HG02870 (cell line): ENCODE measurements around the gene TMEM11.
"Not testable (repeated sequence)": the region's sequence is repeated elsewhere in the genome, so short reads cannot be mapped to it uniquely, and the experiment has no call there.

Source experiments
- ATAC-seq: cut with Tn5 transposase; IDR thresholded peaks from one replicate; pipeline ENCODE4 v1.9.1; 2021; ENCODE audit warnings: mild to moderate bottlenecking, moderate library complexity; ENCODE audit not compliant: unreplicated experiment

The TMEM11 gene

DNA sequence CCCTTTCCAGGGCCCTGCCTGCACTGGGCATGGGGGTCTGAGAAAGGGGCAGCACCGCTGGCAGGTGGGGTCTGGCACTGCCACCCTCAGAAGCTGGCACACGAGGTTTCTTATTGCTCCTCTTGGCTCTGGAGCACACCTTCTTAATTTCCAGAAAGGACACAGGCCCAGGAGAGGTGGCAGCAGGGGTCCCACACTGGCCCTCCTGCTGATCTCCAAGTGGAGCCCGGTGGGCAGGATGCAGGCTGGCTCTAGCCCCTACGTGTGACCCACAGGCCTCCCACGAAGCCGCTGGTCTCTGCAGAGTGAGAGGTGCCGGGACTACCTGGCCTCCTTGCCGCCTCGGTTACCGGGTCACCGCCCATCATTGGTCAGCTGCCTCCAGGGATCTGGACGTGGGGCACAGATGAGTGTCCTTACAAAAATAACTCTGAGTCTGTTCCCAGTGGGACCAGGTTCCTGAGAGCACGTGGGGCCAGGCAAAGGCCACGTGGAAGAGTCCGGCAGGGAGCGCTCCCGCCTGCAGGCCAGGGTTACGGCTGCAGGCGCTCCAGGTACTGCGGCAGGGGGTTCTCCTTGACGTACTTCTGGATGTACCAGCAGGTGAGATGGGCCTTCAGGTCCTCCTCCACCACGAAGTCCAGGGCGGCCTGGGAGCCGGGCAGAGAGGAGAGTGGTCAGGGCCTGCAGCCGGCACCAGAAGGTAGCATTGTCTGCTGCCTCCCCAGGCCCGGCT, 29.0 kb upstream of the TMEM11 start:
- ATAC-seq: no peak

DNA sequence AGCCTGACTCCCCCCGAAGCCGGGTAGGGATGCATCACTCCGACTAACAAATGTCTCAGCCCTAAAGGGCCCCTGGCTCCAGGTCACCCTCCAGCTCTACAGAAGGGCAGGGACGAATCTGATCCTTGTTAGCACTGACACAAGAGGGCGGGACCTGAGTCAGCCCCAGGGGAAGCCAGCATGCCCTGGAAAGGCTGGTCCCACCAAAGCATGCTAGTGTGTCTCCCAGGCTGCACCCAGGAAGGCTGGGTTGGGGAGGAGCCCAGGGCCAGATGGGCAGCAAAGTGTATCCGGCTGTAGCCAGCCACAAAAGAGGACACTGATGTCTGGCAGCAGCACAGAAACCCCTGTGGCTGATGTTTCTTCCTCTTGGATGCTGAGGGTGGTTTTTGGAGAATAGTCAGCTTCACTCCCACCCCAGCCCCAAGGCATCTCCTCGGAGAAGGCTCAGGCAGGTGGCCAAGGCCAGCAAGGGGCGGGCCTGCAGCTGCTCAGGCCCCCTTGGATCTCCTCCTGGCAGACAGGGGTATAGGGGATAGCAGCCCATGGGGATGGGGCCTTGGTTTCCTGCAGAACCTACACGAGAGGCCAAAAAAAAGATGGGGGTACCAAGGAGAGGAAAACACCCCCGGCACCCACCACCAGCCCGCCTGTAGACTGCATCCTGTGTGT, 28.2 kb upstream of the TMEM11 start:
- no peak for ATAC-seq

DNA sequence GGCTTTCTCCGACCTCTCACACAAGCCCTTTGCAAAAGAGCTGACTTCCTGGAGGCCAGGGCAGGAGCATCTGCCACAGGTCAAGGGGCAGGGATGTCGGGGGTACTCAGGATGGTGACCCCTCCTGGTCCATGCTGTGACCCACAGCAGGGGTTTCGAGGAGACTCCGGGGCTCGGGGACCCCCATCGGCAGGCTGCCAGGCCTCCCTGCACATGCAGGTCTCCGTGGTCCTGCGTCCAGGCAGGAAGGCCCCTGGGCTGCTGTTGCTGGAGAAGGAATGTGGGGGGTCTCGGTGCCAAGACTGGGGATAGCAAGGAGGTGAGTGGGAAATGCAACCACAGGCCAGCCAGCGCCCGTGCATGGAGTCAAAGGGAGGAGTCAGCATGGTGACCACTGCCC, 27.6 kb upstream of the TMEM11 start:
- no peak for ATAC-seq

DNA sequence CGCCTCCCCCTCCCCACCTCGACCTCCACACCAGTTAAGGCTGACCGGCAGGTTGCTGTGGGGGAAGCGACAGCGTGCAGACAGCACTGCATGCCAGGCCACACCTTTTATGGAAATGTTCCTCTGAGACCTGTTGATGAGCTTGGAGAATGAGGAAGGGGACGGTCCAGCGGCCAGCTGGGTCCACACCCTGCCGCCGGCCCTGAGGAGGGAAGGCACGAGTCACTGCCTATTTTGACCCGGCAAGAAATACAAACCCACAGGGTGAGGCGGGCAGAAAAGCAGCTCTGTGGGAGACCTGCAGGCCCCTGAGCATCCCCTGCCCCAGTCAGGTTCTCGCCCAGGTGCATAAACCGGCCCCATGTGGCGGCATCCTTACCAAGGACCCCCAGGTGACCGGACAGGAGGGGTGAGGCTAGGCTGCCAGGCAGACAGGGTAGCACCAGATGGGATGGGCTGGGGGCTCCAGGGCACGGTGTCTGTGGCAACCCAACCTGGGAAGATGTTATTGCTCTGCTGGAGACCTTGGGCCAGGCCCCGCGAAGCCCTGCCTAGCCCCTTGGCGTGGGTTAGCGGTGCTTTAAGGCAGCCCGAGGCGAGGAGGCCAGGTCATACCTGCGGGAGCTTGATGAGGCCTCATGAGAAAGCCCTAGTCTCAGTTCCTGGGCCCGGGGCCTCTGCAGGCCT, 26.6 kb upstream of the TMEM11 start:
- no peak for ATAC-seq

DNA sequence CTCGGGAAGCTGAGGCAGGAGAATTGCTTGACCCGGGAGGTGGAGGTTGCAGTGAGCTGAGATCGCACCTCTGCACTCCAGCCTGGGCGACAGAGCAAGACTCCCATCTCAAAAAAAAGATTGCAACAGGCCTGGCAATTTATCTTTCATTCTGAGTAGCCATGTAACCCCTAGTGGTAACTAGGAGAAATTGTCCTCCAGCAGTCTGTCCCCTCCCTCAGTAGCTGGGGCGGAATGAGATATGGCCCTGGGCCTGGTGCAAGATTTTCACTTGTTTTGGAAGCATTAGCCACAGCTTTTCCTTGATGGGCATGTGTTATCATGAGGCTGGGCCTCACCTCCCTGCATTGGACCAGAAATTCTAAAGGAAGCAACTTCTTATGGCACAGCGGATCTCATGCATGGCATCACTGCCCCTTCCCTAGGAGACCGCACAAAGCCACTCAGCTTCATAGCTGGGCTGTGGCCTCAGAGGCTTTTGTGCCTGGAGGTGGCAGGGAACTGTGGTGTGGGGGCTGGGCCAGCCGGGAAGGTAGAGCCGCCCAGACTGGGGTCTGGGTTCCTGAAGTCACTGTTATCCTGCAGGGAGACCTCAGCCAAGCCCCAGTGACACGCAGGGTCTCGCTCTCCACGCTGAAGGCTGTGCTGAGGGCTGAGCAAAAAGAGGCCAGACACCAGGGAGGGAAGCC, 25.9 kb upstream of the TMEM11 start:
- ATAC-seq: no peak

DNA sequence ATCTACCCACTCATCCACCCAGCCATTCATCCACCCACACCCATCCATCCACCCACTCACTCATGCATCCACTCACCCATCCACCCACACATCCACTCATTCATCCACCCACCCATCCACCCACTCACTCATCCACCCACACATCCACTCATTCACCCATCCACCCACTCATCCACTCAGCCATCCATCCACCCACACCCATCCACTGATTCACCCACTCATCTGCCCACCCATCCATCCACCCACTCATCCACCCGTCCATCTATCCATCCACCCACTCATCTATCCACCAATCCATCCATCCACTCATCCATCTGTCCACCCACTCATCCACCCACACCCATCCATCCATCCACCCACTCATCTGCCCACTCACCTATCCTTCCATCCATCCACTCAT, 22.0 kb upstream of the TMEM11 start:
- ATAC-seq: no peak

DNA sequence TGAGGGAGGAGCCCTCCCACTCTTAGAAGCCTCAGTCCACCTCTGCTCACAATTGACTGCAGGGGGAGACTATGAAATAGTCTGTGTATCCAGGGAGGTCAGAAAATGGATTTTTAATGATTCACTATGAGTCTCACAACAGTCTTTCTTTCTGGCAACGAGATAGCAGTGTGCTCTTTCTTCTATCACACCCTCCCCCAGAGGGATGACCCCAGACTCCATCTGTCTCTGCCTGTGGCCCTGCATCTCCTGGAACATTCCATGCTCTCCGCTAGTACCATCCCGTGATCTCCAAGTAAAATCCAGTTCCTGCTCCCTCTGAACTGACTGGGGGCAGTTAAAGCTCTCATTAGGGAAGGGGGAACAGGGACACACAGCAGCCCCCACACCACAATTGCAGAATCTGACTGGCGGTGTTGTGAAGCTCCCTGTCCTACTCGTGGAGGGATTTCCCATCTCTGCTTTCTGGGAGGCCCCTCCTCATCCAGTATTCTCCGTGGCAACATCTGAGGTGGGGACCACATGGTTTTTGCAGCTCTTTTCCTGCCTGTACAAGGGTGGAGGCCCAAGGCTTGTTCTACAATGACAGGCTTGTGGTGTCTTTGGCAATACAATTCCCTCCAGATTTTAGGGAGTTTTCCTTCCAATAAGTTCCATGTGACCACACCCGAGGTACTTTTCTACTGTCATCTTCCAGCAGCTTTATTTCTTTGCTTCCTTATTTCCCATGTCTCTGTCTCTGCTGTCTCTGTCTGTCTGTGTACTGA, 19.8 kb upstream of the TMEM11 start:
- no peak for ATAC-seq

DNA sequence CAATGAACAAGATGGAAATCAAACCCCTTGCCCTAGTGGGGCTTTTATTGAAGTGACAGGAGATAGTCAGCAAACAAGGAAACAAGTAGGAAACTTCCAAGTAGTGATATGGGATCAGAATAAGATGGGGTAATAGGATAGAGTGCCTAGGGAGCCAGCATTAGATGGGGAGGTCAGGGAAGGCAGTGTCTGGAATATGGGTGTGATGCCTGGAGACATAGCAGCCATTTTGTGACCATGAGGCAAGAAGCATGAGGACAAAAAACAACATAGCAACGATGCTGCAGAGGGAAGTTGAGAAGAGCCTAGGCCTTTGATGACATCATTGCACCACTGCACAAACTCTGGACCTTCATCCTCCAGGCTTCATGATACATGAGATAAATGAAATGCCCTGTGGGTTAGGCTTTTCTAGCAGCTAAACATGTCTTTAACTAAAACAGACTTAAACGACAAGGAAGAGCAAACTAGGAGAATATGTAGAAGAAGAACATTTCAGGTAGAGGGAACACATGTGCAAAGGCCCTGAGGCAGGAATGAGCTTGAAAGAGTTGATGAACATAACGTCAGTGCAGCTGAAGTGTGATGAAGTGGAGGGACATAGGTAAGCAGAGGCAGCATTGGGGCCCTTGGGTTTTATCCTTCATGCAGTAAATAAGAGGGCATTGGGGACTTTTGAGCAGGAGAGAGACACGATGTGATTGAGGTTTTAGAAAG, 18.2 kb upstream of the TMEM11 start:
- ATAC-seq: no peak

DNA sequence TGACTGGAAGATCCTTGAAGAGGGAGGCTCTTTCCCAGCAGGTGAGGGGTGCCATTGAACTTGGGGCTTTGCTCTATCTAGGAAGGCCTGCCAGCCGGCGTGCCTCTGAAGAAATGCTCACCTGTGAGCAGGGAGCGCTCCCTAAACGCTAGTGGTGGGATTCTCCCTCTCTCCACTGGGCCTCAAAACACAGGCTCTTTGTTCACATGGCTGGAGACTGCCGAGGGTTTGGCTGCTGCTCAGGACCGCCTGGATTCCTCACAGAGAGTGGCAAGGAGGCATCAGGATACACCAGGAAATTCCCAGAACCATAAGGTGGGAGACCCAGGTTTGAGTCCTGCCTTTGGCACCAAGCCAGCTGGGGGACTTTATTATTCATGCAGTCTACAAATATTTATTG, 17.6 kb upstream of the TMEM11 start:
- no peak for ATAC-seq

DNA sequence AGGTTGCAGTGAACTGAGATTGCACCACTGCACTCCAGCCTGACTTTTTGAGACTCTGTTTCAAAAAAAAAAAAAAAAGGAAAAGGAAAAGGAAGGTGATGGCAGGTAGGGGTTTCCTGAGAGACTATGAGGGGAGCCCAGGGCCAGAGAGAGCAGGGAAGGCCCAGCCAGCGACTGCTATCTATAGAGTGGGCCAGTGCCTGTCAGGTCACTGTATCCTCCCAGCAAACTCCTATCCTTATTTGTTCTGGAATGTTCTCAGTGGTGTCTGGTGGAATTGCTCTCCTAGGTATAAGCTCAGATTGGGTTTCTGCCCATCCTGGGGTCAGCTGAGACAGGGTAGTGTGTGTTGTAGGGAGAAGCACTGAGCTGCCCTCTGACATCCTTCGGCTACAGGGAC, 14.9 kb upstream of the TMEM11 start:
- no peak for ATAC-seq

DNA sequence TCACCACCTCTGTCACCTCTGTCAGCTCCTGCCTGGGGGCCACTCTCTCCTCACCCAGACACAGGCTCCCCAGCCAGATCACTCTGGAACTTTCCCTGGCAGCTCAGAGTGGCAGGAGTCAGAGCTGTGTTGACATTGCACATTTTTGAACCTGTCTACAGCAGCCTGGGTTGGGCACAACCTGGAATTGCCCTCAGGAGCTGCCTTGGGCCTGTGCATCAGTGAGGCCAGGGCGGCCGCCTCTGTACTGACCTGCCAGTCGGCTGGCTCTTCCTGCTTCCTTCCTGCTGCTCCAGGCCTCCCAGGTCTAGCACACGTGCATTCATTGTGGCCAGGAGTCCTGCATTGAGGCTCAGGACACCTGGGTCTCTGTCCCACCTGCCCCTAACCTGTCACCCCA, 14.2 kb upstream of the TMEM11 start:
- no peak for ATAC-seq

DNA sequence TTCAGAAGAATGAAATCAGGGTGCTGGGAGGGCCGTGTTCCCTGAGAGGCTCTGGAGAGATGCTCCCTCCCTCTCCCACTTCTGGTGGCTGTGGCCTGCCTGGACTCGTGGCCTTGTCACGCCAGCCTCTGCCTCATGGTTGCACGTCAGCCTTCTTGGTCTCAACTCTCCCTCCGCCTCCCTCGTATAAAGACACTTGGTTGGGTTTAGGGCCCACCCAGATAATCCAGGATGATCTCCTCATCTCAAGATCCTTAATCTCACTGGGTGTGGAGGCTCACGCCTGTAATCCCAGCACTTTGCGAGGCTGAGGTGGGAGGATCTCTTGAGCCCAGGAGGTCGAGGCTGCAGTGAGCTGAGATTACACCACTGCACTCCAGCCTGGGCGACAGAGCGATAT, 13.3 kb upstream of the TMEM11 start:
- ATAC-seq: not testable (repeated sequence)

DNA sequence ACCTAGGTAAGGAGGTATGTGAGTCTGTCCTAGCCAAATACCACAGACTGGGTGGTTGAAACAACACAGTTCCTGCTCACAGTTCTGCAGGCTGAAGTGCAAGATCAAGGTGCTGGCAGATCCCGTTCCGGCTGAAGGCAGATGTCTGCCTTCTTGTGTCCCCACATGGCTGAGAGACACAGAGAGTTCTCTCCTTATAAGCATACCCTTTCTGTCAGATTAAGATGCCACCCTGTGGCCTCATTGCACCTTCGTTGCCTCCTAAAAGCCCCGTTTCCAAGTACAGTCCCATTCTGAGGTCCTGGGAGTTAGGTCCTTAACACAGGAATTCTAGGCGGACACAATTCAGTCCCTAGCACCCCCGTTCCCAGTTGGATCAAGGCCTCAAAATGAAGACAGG, 9.1 kb upstream of the TMEM11 start:
- ATAC-seq: no peak

DNA sequence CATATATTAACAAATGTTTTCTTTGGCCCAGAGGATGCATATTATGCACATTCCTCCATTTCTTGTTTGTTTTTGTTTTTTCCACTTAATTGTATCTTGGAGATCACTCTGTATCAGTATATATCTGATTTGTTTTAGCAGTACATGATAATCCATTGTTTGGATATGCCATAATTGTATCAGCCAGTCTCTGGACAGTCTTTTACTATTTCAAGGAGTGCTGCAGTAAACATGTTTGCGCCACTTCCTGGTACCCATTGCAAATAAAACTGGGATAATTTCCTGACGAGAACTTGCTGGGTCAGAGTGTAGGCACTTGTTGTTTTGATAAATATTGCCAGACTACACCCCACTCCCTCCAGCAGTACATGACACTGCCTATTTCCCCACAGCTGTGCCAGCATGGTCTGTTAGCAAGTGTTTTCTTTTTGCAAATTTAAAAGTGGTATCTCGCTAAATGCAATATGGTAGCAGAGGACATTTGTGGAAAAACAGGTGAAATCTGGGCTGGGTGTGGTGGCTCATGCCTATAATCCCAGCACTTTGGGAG, 4.9 kb upstream of the TMEM11 start:
- no peak for ATAC-seq

DNA sequence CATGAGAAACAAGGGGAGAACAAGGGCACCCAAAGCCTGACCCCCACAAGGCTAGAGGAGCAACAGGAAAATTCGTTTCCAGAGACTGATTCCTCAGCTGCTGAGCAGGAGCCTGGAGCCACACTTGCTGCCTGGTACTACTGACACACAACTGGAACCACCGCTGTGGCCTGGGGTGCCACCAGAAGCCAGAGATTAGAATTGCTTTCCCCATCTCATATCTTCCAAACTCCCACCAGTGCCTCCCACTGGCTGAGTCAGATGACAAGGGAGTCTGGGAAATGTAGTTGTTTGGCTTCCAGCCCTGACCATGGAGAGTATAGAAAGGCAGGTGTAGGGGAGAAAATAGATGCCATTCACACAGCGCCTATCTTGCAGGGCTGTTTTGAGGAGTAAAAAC, 4.1 kb upstream of the TMEM11 start:
- no peak for ATAC-seq

DNA sequence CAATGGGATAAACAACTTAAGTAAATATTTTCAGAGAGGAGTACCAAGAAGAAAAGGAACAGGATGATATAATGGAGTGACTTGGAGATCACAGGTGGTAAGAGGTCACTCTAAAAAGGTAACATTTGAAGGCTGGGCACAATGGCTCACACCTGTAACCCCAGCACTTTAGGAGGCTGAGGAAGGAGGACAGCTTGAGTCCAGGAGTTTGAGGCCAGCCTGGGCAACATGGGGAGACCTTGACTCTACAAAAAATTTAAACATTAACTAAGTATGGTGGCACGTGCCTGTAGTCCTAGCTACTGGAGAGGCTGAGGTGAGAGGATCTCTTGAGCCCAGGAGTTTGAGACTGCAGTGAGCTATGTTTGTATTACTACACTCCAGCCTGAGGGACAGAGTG, 3.4 kb upstream of the TMEM11 start:
- no peak for ATAC-seq

DNA sequence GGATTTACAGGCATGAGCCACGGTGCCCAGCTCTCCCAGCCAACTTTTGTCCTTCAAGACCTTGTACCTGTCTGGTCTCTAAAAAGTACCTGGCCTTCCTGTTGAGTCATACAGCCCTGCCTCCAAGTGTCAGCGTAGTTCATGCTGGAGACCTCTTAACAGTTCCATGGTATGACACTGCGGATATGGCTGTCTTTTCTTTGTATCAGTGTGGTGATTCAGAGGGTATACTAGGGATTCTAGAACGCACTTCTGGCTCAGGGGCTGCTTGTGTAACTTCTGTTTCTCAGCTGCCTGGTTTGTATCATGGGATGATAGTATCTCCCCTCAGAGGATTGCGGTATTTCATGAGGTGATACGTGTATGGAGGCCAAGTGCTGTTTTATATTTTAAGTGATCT, 2.0 kb upstream of the TMEM11 start:
- no peak for ATAC-seq

DNA sequence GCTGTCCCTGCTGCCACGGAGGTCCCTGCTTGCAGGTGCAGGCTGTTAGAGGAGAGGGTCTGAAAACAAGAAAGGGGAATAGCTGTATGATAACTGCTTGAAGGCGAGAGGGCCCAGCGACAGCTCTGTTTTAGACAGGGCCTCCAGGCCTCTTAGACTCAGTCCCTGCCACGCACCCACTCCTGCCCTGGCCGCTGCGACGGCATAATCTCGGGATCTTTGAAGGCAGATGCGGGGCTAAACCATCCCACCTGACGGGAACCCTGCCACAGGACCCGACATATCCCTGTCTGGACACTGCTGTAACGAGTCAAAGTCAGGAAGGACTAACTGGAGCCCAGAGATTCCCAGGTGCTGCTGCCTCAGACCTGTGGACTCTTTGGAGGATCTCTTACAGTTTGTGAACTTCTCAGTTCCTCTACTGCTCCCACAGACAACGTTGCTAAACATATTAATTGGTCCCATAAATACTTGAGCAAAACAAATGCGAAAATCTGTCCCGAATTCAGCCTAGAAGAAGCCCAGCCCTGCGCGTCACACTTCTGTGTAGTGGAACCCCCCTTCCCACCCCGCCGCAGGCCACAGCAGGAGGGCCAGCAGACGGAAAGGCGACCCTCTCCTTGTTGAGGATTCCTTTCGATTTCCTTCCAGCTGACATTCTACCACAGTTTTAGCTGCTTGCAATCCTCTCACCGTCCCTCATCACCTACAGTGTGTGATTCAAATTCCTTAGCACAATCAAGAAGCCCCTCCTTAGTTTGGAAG, 998 bp upstream of the TMEM11 start:
- ATAC-seq: peak; percentile 16

DNA sequence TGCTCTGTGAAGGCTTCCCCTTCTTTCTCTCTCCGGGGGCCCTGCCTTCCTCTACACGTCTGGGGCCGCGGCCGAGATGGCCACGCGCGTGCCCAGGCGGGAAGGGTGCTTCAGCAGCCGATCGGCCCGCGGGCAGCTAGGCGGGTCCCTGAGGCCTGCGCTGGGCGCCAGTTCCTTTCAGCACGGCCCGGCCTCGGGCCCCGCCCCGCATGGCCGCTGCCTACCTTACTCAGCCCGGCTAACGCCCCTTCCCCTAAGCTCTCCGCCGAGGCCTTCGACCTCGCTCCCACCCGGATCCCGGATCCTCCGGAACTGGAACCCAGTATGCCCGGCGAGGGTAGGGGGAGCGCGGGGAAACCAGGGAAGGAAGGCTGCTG, 335 bp downstream of the TMEM11 start:
- peak; percentile 8 for ATAC-seq
